SK-N-DZ (cell line): ENCODE results near the gene MKLN1.
A peak's percentile ranks its signal among the peaks of the same experiment; 100 is the strongest.
"Not testable (repeated sequence)": the region's sequence is repeated elsewhere in the genome, so short reads cannot be mapped to it uniquely, and the experiment has no call there.

ENCODE experiments used
- DNase-seq: peaks from one replicate; pipeline ENCODE4 v3.0.0-alpha.2; 2015; ENCODE audit warnings: low spot score

Gene MKLN1

GRCh38 chr7:131500357-131500756, 172.7 kb downstream of the MKLN1 start:
- no peak for DNase-seq

DNA sequence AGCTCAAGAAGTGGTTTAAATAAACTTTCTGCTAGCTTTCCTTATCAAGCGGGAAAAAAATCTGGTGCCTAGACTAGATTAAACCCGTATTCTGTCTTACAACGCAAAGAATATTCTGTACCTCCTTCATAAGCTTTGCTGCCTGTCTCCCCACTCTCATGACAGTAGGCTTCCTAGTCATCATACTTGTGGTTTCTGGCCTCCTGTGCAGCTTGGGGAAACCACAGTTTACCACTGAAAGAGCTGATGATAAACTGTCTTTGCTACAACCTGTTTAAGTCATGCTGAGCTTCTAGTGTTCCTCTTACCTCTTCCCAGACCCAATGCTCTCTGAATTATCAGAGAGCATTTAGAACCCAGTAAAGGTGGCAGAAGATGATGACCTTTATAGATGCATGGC, 173.7 kb downstream of the MKLN1 start:
- no peak for DNase-seq

DNA sequence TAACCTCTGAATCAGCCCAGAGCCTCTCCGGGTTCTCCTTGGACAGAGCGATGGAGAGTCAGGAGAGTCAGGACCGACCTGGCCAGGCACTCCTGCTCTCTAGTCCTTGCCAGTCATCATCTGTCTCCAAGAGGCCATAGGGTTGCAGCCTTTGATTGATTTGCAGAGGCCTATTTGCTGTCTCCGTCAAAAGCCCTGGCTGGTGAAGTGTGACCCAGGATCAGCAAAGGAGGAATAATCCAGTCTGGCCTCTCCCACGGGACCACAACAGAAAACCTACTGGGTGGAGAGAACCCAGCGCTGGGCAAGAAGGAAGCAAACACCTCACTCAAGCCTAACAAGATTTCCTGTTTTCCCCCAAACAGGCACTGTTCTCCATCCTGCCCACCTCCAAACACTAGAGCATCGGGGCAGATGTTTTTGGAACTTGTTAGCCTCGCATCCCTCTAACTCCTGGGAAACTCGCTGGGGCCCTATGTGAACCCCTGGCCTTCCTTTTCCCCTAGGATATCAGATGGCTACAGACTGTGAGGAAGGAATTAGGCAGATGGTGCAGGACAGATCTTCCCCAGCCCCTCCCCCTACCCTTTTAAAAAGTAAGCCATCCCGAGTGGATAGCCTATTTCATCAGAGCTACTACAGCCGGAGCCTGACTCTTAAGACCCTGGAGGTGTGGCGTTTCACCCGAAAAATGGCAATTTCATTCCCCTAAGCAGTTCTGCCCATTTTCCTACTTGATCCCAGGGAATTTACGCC, 174.4 kb downstream of the MKLN1 start:
- no peak for DNase-seq

DNA sequence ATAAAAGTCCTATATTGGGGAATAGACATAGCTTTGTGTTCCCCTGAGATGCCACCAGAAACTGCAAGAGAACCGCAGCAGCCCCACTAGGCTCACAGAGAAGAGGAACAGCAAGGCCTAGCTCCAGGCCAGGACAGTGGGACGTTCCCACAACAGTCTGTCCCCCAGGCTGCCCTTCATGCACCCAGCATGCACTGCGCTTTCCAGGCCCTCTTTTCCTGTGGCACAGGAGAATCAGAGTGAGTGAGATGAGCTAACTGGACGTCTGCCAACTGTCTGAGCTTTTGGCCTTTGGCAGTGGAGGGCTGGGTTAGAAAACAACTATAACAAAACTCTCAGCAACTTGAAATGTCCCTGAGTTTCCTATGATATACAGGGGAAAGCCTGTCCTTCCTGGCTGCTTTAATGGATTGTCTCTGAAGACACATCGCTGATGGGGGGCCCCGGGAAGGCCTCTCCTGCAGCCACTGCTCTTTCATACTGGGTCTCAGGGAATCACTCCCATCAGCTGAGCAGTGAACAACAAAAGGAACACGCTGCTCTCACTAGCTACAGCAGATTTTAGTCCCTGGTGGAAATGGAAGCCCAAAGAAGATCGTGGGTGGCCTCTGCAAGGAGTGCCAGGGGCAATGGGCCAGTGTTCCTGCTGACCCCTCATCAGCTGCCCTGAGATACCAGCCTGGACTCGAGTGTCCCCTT, 175.3 kb downstream of the MKLN1 start:
- no peak for DNase-seq

DNA sequence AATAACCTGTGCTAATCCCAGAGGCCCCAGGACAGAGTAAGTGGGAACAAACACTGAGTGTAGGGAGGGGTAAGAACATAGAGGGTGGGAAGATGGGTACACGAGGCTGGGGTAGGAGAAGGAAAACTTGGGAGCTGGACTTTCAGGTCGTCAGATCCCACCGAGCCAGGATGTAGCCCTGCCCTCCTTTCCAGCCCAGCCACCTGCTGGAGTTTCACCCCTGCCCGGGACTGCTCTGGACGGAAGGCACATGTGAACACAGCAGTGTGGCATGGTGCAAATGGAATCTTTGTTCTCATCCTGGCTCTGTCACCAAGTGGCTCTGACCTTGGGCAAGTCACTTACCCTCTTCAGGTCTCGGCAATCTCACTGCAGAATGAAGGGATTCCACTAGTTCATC, 176.0 kb downstream of the MKLN1 start:
- DNase-seq, result no peak

GRCh38 chr7:131504157-131504899, 176.7 kb downstream of the MKLN1 start:
- no peak for DNase-seq

DNA sequence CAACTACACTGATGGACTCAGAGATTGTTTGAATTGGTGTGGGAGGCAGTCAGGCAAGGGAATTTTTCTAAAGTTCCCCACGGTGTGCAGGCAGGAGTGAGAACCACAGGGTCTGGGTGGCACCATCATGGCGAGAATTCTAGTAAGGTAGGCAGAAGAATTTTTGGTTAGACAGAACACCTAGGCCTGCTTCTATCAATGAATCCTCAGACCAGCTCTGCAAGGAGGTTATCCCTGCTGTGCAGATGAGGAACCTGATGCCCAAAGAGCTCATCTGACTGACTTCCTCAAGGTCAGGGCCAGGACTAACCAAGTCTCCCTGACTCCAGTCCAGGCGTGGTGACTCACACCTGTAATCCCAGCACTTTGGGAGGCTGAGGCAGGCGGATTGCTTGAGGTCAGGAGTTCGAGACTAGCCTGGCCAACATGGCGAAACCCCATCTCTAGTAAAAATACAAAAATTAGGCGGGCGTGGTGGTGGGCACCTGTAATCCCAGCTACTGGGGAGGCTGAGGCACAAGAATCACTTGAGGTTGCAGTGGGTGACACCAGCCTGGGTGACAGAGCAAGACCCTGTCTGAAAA, 177.5 kb downstream of the MKLN1 start:
- not testable (repeated sequence) for DNase-seq

DNA sequence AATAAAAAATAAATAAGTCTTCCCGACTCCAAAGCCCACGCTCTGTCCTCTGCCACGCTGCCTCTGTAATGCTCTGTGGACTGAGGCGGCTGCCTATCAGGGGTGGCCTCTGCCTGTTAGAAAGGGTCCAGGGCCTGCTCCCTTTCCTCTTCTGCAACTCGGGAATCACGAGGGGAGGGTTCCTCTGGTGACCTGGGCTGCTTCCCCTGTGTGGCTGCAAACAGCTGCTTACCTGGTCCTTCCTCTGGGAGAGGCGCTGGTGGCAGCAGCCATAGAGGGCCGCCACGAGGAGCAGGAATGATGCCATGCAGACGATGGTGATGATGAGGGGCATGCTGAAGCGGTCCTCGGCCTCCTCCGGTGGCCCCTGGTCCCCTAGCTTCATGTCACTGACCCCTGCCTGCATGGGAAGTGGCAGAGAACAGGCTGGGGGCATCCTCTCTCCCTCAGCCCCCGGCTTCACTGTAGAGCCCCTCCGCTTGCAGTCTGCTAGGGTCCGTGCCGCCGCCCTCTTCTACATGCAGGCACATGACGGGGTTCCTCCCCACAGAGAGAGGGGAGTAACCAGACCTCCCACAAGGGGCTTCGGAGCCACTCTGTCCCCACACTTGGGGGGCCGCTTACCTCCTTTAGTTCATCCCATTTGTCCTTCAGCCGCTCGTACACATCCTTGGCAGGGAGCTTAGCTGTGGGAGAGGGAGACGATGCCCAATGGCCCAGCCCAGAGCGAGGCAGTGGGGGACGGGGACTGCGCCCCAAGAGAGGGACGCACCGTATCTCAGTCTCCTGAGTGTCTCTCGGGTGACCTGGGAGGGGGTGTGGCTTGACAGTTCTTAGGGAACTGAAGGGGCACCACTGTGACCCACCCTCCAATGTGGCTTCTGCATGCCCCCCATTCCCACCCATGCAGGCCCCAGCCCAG, 178.2 kb downstream of the MKLN1 start:
- DNase-seq, result no peak

- no peak for DNase-seq
These were observed 178.9 kb downstream of the MKLN1 start for GRCh38 chr7:131506597-131506996.

DNA sequence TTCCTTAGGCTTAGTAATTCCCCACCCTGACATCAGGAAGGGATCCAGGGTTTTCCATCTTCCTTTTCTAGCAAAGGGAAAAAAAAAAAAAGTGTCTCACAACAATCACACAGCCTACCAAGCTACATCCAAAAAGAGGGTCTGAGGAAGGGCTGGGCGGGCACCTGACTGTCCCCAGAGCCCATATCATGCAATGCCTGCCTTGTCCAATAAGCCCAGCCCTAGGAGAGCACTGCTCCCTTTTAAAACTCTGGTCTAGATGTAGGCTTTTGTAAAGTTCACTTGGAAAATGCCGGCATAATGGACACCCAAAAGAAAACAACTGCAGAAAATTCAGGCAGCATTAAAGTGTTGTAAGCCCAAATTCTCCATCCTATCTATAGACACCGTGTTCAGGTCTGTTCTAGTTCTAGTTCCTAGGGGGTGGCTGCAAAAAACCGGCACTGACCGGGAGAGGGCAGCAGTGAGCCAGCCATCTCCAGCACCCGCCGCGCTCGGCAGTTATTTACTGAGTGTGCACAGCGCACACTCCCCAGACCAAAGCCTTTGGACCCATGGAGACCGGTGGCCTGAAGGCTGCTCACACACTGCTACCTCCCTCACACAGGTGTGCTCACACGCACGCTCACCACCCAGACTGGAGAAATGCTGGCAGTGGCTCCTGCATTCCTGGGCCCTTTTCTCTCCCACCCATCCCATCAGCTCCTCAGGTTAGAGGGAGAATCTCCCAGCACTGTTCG, 180.1 kb downstream of the MKLN1 start:
- peak; percentile 70 for DNase-seq

- no peak for DNase-seq
These were observed 181.2 kb downstream of the MKLN1 start for GRCh38 chr7:131508754-131509486.

GRCh38 chr7:131509781-131510180, 182.1 kb downstream of the MKLN1 start:
- no peak for DNase-seq

GRCh38 chr7:131511071-131511470, 183.4 kb downstream of the MKLN1 start:
- DNase-seq, result no peak

DNA sequence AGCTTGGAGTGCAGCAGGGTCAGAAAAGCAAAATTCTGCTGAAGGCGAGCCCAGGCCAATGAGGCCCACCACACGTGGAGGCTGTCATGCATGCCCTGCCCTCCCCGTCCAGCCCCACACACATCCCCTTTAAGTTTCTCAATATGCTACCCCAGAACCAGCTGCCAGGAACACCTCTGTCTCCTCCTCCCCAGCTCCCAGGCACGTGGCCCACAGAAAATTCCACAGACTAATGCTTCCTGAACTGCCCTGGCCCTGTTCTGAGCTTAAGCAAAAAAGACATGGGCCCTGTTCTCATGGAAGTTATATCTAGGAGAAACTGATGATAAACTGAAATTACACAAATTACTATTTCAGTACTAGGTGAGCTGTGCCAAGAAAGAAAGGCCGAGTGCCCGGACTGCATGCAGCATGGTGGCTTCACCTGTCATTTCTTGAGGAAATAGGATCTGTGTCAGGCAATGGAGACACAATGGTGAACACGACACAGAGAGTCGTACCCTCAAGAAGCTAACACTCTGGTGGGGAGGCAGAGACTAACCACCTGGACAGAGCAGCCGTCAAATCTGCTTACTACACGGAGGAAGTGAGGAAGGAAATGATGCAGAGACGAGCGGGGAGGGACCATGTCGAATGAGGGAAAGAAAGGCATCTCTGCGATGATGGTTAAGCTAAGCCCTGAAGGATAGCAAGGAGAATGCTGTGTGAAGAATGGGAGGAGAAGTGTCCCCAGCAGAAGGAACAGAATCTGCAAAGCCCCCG, 184.3 kb downstream of the MKLN1 start:
- DNase-seq, result no peak

GRCh38 chr7:131513245-131514061, 185.8 kb downstream of the MKLN1 start:
- peak; percentile 77 for DNase-seq

DNA sequence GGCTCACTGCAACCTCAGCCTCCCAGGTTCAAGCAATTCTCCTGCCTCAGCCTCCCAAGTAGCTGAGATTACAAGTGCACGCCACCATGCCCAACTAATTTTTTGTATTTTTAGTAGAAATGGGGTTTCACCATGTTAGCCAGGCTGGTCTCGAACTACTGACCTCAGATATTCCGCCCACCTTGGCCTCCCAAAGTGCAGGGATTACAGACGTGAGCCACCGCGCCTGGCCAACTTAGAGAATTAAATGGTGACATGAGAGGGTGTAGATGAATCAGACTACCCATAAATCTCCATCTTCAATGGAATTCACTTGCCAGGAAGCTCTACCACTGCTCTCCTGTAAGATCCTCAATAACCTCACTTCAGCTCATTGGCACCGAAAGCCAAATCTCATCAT, 187.8 kb downstream of the MKLN1 start:
- DNase-seq, result not testable (repeated sequence)

GRCh38 chr7:131517218-131517923, 189.7 kb downstream of the MKLN1 start:
- DNase-seq, result no peak
